HG03439 (cell line): Measurements from ENCODE around the gene KRT84.

ENCODE experiments used
- ATAC-seq: cut with Tn5 transposase; IDR thresholded peaks from one replicate; pipeline ENCODE4 v1.9.1; 2021; ENCODE audit warnings: mild to moderate bottlenecking, moderate library complexity; ENCODE audit not compliant: unreplicated experiment

The KRT84 gene

GRCh38 chr12:52362118-52362726 lies 23.2 kb downstream of the KRT84 start:
- no peak for ATAC-seq

GRCh38 chr12:52361553-52361952 lies 23.9 kb downstream of the KRT84 start:
- ATAC-seq = no peak

- ATAC-seq = no peak
Measured at GRCh38 chr12:52360663-52361271, 24.7 kb downstream of the KRT84 start.

- no peak for ATAC-seq
Measured at GRCh38 chr12:52360106-52360662, 25.3 kb downstream of the KRT84 start.

GRCh38 chr12:52359621-52360061 lies 25.8 kb downstream of the KRT84 start:
- no peak for ATAC-seq

GRCh38 chr12:52358575-52359350 lies 26.7 kb downstream of the KRT84 start:
- ATAC-seq = peak; percentile 83

- no peak for ATAC-seq
Measured at GRCh38 chr12:52356762-52357580, 28.5 kb downstream of the KRT84 start.

GRCh38 chr12:52356031-52356761 lies 29.3 kb downstream of the KRT84 start:
- no peak for ATAC-seq

- no peak for ATAC-seq
Measured at GRCh38 chr12:52355176-52355575, 30.3 kb downstream of the KRT84 start.

GRCh38 chr12:52354200-52354599 lies 31.3 kb downstream of the KRT84 start:
- no peak for ATAC-seq

- ATAC-seq = no peak
Measured at GRCh38 chr12:52353766-52354165, 31.7 kb downstream of the KRT84 start.

GRCh38 chr12:52352951-52353350 lies 32.5 kb downstream of the KRT84 start:
- ATAC-seq = no peak

- no peak for ATAC-seq
Measured at GRCh38 chr12:52351196-52352059, 34.0 kb downstream of the KRT84 start.

- ATAC-seq = no peak
Measured at GRCh38 chr12:52350786-52351185, 34.7 kb downstream of the KRT84 start.

GRCh38 chr12:52350021-52350620 lies 35.3 kb downstream of the KRT84 start:
- no peak for ATAC-seq

GRCh38 chr12:52349196-52349595 lies 36.3 kb downstream of the KRT84 start:
- no peak for ATAC-seq

- no peak for ATAC-seq
Measured at GRCh38 chr12:52347551-52348510, 37.6 kb downstream of the KRT84 start.

GRCh38 chr12:52347016-52347415 lies 38.4 kb downstream of the KRT84 start:
- ATAC-seq = no peak
